IMR-90 (cell line): Measurements from ENCODE around the gene OPCML. TPM values are rescaled to one million over a fixed set of nuclear protein-coding genes. Genes with fewer than 3 reads are reported as not detected.

ENCODE experiments used
- ATAC-seq: fragments of 200-7000 bp; cut with Tn5 transposase; 2 replicates; pipeline ENCODE4 v1.9.1; 2020; ENCODE audit warnings: low read depth, mild to moderate bottlenecking, moderate library complexity
- BruUV-seq: library from RNA; stranded (reverse); fragments of 400-500 nt; replicated peaks from 2 replicates; lab custom pipeline; 2021; lab: Mats Ljungman, UMichigan
- CTCF ChIA-PET: fragments of 300-600 bp; formaldehyde crosslinking; extraction: SDS; loops from one replicate; lab custom pipeline; 2021; ENCODE audit warnings: antibody characterized with exemption; lab: Yijun Ruan, JAX
- POLR2A ChIA-PET: fragments of 300-600 bp; sonication (Branson Sonifier 250); formaldehyde crosslinking; loops from one replicate; lab custom pipeline; 2022; ENCODE audit warnings: antibody characterized with exemption; ENCODE audit not compliant: unreplicated experiment; lab: Charles Lee
- DNase-seq: peaks from one replicate; pipeline ENCODE4 v3.0.0; 2013
- H2AFZ ChIP-seq: replicated peaks from 2 replicates; pipeline ENCODE3; 2013; ENCODE audit warnings: low read length, mild to moderate bottlenecking; ENCODE audit not compliant: poor library complexity
- H2AK5ac ChIP-seq: 2 replicates; pipeline ENCODE4 v1.6.1; 2013; ENCODE audit warnings: low read depth, low read length, inconsistent platforms
- H2AK9ac ChIP-seq: replicated peaks from 2 replicates; pipeline ENCODE3; 2013; ENCODE audit warnings: mild to moderate bottlenecking, low read depth, low read length, moderate library complexity; ENCODE audit not compliant: poor library complexity
- H2BK120ac ChIP-seq: 2 replicates; pipeline ENCODE4 v1.6.1; 2013; ENCODE audit warnings: low read depth, low read length, inconsistent platforms
- H2BK15ac ChIP-seq: 3 replicates; pipeline ENCODE4 v1.6.1; 2013; ENCODE audit warnings: low read depth, low read length, inconsistent platforms
- H2BK20ac ChIP-seq: 2 replicates; pipeline ENCODE4 v1.6.1; 2013; ENCODE audit warnings: low read depth, mild to moderate bottlenecking, inconsistent platforms, low read length, moderate library complexity
- H2BK5ac ChIP-seq: 2 replicates; pipeline ENCODE4 v1.6.1; 2013; ENCODE audit warnings: mild to moderate bottlenecking, low read depth, low read length, inconsistent platforms; ENCODE audit not compliant: poor library complexity, severe bottlenecking
- H3K14ac ChIP-seq: replicated peaks from 2 replicates; pipeline ENCODE4 v1.6.1; 2013; ENCODE audit warnings: low read depth, low read length, inconsistent platforms
- H3K18ac ChIP-seq: 2 replicates; pipeline ENCODE4 v1.6.1; 2013; ENCODE audit warnings: low read depth, low read length, control low read depth
- H3K23ac ChIP-seq: 2 replicates; pipeline ENCODE4 v1.6.1; 2013; ENCODE audit warnings: low read depth, low read length, inconsistent platforms
- H3K27ac ChIP-seq: 2 replicates; pipeline ENCODE4 v1.5.1; 2013; ENCODE audit warnings: mild to moderate bottlenecking, control low read depth, low read length; ENCODE audit not compliant: insufficient read depth
- H3K27me3 ChIP-seq: 2 replicates; pipeline ENCODE4 v1.6.1; 2013; ENCODE audit warnings: low read length; ENCODE audit not compliant: control insufficient read depth, insufficient read depth
- H3K36me3 ChIP-seq: 2 replicates; pipeline ENCODE4 v1.6.1; 2013; ENCODE audit warnings: low read length, mixed read lengths; ENCODE audit not compliant: control insufficient read depth, insufficient read depth
- H3K4ac ChIP-seq: 2 replicates; pipeline ENCODE4 v1.6.1; 2013; ENCODE audit warnings: low read depth, low read length, inconsistent platforms
- H3K4me1 ChIP-seq: 2 replicates; pipeline ENCODE4 v1.6.1; 2013; ENCODE audit warnings: low read length, mixed read lengths; ENCODE audit not compliant: control insufficient read depth, insufficient read depth
- H3K4me2 ChIP-seq: 2 replicates; pipeline ENCODE4 v1.6.1; 2013; ENCODE audit warnings: low read depth, mild to moderate bottlenecking, control low read depth, low read length, moderate library complexity
- H3K4me3 ChIP-seq: 2 replicates; pipeline ENCODE4 v1.5.1; 2013; ENCODE audit warnings: low read depth, mild to moderate bottlenecking, control low read depth, low read length, moderate library complexity; ENCODE audit not compliant: insufficient read depth
- H3K56ac ChIP-seq: 2 replicates; pipeline ENCODE4 v1.6.1; 2013; ENCODE audit warnings: low read length, inconsistent platforms; ENCODE audit not compliant: insufficient read depth; ENCODE audit errors: extremely low read depth
- H3K79me1 ChIP-seq, 2 experiments: 2 replicates each; pipeline ENCODE4 v1.6.1; 2013; ENCODE audit warnings: low read length in 2 of 2, inconsistent platforms in 1 of 2, low read depth in 1 of 2
- H3K9ac ChIP-seq: 2 replicates; pipeline ENCODE4 v1.6.1; 2013; ENCODE audit warnings: low read depth, low read length, control low read depth
- H3K9me1 ChIP-seq: 2 replicates; pipeline ENCODE4 v1.6.1; 2013; ENCODE audit warnings: low read length, inconsistent platforms; ENCODE audit not compliant: insufficient read depth
- H3K9me3 ChIP-seq: 2 replicates; pipeline ENCODE4 v1.6.1; 2013; ENCODE audit warnings: low read length; ENCODE audit not compliant: control insufficient read depth, insufficient read depth
- H4K20me1 ChIP-seq: 2 replicates; pipeline ENCODE4 v1.6.1; 2013; ENCODE audit warnings: low read length, inconsistent platforms; ENCODE audit not compliant: insufficient read depth
- H4K5ac ChIP-seq: 2 replicates; pipeline ENCODE4 v1.6.1; 2013; ENCODE audit warnings: mild to moderate bottlenecking, low read depth, low read length, control low read depth
- H4K8ac ChIP-seq, 2 experiments: 2 replicates each; pipeline ENCODE4 v1.6.1; 2013; ENCODE audit warnings: low read depth in 2 of 2, low read length in 2 of 2, control low read depth in 1 of 2, inconsistent platforms in 1 of 2
- H4K91ac ChIP-seq: 2 replicates; pipeline ENCODE4 v1.6.1; 2013; ENCODE audit warnings: low read depth, low read length, inconsistent platforms; ENCODE audit not compliant: insufficient read depth
- BHLHE40 ChIP-seq: fragments of 150-350 bp; IDR thresholded peaks from 2 replicates; pipeline ENCODE4 v1.6.1; 2016; ENCODE audit warnings: mild to moderate bottlenecking, low read depth, low read length
- CEBPB ChIP-seq: IDR thresholded peaks from 2 replicates; pipeline ENCODE4 v1.6.1; 2012; ENCODE audit warnings: low read depth, low read length, improper control_type of control experiment
- CHD1 ChIP-seq: IDR thresholded peaks from 2 replicates; pipeline ENCODE4 v1.6.1; 2012; ENCODE audit warnings: low read depth, low read length, improper control_type of control experiment
- FOS ChIP-seq: fragments of 150-350 bp; IDR thresholded peaks from 2 replicates; pipeline ENCODE4 v1.6.1; 2016; ENCODE audit warnings: low read depth, low read length
- MAFK ChIP-seq: IDR thresholded peaks from 2 replicates; pipeline ENCODE4 v1.6.1; 2012; ENCODE audit warnings: low read depth, low read length, improper control_type of control experiment
- MAZ ChIP-seq: IDR thresholded peaks from 2 replicates; pipeline ENCODE4 v1.6.1; 2012; ENCODE audit warnings: low read depth, mild to moderate bottlenecking, low read length, improper control_type of control experiment, moderate library complexity, borderline replicate concordance
- NFE2L2 ChIP-seq: fragments of 150-350 bp; IDR thresholded peaks from 2 replicates; pipeline ENCODE4 v1.6.1; 2016; ENCODE audit warnings: low read depth, mild to moderate bottlenecking, low read length
- RCOR1 ChIP-seq: IDR thresholded peaks from 2 replicates; pipeline ENCODE4 v1.6.1; 2012; ENCODE audit warnings: mild to moderate bottlenecking, low read length, improper control_type of control experiment; ENCODE audit not compliant: insufficient replicate concordance
- RFX5 ChIP-seq: IDR thresholded peaks from 2 replicates; pipeline ENCODE4 v1.8.0; 2012; ENCODE audit warnings: low read depth, mild to moderate bottlenecking, low read length, moderate library complexity
- SMC3 ChIP-seq: fragments of 150-350 bp; IDR thresholded peaks from 2 replicates; pipeline ENCODE4 v1.6.1; 2016; ENCODE audit warnings: low read depth, mild to moderate bottlenecking, antibody characterized with exemption, low read length, moderate library complexity
- WGBS, 2 experiments: methylation state at CpG; one replicate each; pipeline versions ENCODE4 v1.1.5 to v1.1.7; 2013; ENCODE audit warnings: missing lambda C conversion rate in 2 of 2; ENCODE audit not compliant: insufficient read length in 1 of 2; ENCODE audit errors: extremely low coverage in 2 of 2; 5-methylcytosine and 5-hydroxymethylcytosine counted together
- dilution Hi-C: fragments of 300-500 bp; cut with HindIII; formaldehyde crosslinking; loops from one replicate; pipeline ENCODE4 v1.14.3; 2018; ENCODE audit warnings: low sequenced_read_pairs; ENCODE audit not compliant: unreplicated experiment
- in situ Hi-C: fragments of 300-500 bp; cut with MboI; formaldehyde crosslinking; loops from 3 replicates; pipeline ENCODE4 v1.14.3; 2019; ENCODE audit warnings: low sequenced_read_pairs, inconsistent platforms, mixed read lengths
- intact Hi-C: fragments of 100-400 bp; cut with micrococcal nuclease; formaldehyde crosslinking; loops from 2 replicates; pipeline ENCODE4 v1.10.0; 2022
- polyA plus RNA-seq, 3 experiments: library from polyadenylated mRNA; depleted of rRNA; stranded (reverse); fragments of >200 nt; gene quantifications; 2 replicates each; pipeline ENCODE4 v1.2.3, GENCODE V29; 2012; ENCODE audit warnings: low replicate concordance in 1 of 3
- total RNA-seq: library from RNA; depleted of rRNA; stranded (reverse); fragments of >200 nt; gene quantifications from 2 replicates; pipeline ENCODE4 v1.2.3, GENCODE V29; 2012
- TF ChIP-seq, protein P1 (sequence below): fragments of 150-350 bp; IDR thresholded peaks from 2 replicates; pipeline ENCODE4 v1.6.1; 2017; ENCODE audit warnings: mild to moderate bottlenecking, antibody characterized with exemption, low read length, low read depth

Gene OPCML
- total and polyA plus RNA-seq, 2 of the 4 experiments (the other 2 are of a cell fraction) = under 0.01 to 2.6 TPM

DNA sequence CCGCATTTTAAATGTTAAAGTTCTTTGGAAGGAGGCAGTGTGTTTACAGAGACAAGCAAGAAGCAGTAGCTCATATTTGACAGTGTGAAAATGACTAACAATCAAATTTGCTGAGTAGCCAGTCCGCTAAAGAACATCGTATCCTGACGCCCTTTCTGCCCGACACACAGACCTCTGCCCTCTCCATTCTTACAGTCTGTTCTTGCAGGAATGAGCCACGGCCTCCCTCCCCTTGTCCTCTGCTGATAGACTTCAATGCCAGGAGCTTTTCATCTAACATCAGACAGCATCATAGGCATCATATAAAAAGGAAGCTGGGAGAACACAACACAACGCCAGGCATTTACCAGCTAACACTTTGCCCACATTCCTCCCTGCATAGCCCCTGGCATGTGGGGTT lies 486.0 kb downstream of the OPCML start:
- Histone ChIP-seq H3K79me1 (no peaks in the 10 kb centered on the region), H4K8ac (no peak overlapping the region), H3K27ac (no peak overlapping the region), H2AK9ac (no peak overlapping the region), H3K4ac (no peak overlapping the region), H3K4me2 (no peak overlapping the region), H3K56ac (no peak overlapping the region), H2BK15ac (no peak overlapping the region), H3K9ac (no peak overlapping the region), H2AFZ (no peak overlapping the region), H3K36me3 (no peaks in the 10 kb centered on the region), H3K9me3 (no peaks in the 10 kb centered on the region), H2BK20ac (no peak overlapping the region), H4K5ac (no peak overlapping the region), H3K4me3 (no peak overlapping the region), H3K4me1 (no peaks in the 10 kb centered on the region), H2BK5ac (no peak overlapping the region), H2AK5ac (no peak overlapping the region), H2BK120ac (no peak overlapping the region), H4K20me1 (no peaks in the 10 kb centered on the region), H3K18ac (no peak overlapping the region), H3K23ac (no peak overlapping the region), H3K27me3 (no peaks in the 10 kb centered on the region), H4K91ac (no peak overlapping the region), H3K9me1 (no peaks in the 10 kb centered on the region), H3K14ac (no peak overlapping the region)
- WGBS, 2 experiments = 29% methylated on average over 5 of the region's 7 CpGs; no CpG with 5 or more reads in 1 of the 2 experiments
- dilution Hi-C loops (no loop called here), intact Hi-C loops (no loop called here), in situ Hi-C loops (no loop called here)
- ChIA-PET CTCF (no interaction called here), POLR2A (no interaction called here)
- DNase-seq (no peak), ATAC-seq (no peak)
- BruUV-seq = no TSS peak
- TF ChIP-seq MAZ = no peak
- TF ChIP-seq RFX5 = no peak
- no peak for TF ChIP-seq FOS
- no peak for TF ChIP-seq SMC3
- TF ChIP-seq CHD1 = no peak
- no peak for TF ChIP-seq BHLHE40
- TF ChIP-seq CEBPB = no peak
- no peak for TF ChIP-seq NFE2L2
- no peak for TF ChIP-seq MAFK
- TF ChIP-seq, protein P1, sequence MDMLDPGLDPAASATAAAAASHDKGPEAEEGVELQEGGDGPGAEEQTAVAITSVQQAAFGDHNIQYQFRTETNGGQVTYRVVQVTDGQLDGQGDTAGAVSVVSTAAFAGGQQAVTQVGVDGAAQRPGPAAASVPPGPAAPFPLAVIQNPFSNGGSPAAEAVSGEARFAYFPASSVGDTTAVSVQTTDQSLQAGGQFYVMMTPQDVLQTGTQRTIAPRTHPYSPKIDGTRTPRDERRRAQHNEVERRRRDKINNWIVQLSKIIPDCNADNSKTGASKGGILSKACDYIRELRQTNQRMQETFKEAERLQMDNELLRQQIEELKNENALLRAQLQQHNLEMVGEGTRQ = no peak
- no peak for TF ChIP-seq RCOR1
